Endothelial cell of umbilical vein (primary cell): Measurements from ENCODE around the gene HOXB5.

Source experiments
- EZH2 ChIP-seq: IDR thresholded peaks from 2 replicates; pipeline ENCODE4 v1.6.1; 2012; ENCODE audit warnings: borderline replicate concordance, low read depth, mild to moderate bottlenecking, moderate library complexity, low read length, inconsistent platforms; ENCODE audit not compliant: severe bottlenecking
- POLR2A ChIP-seq: IDR thresholded peaks from 2 replicates; pipeline ENCODE4 v1.6.1; 2012; ENCODE audit warnings: low read depth, mild to moderate bottlenecking, control low read depth, low read length
- POLR2AphosphoS5 ChIP-seq: IDR thresholded peaks from 2 replicates; pipeline ENCODE4 v1.6.1; 2012; ENCODE audit warnings: low read depth, mild to moderate bottlenecking, control low read depth, low read length, moderate library complexity; ENCODE audit not compliant: insufficient read depth
- TF ChIP-seq, protein P1 (sequence below), 2 donors: IDR thresholded peaks; 1 replicate in 1 of 2; 2 replicates in 1 of 2; pipeline ENCODE4 v1.5.1; 2011; ENCODE audit warnings: low read length in 2 of 2, mild to moderate bottlenecking in 2 of 2, moderate library complexity in 2 of 2, control low read depth in 1 of 2, inconsistent platforms in 1 of 2, low read depth in 1 of 2; ENCODE audit not compliant: insufficient read depth in 1 of 2; ENCODE audit errors: extremely low read depth in 1 of 2
- TF ChIP-seq, protein P2 (sequence below): IDR thresholded peaks from 2 replicates; pipeline ENCODE4 v1.6.1; 2011; ENCODE audit not compliant: insufficient read depth, insufficient read length

DNA sequence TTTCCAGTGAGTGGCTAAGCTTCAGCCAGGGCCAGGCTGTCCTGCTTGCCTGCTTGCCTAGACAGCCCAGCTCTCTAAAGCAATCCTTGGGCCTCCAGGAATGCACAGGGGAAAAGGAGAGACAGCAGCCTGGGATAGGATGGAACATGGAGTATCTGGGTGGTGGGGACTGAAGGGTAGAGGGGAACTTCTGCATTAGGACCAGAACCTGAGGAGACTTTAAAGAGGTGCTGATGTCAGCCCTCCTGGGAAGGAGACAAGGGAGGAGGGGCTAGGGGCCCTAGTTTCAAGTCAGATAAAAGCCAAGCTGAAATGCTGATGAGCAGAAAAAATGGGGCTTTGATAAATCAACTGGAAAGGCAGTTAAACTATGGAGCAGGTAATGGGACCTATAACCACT is 15.5 kb upstream of the HOXB5 start:
- TF ChIP-seq, protein P1, sequence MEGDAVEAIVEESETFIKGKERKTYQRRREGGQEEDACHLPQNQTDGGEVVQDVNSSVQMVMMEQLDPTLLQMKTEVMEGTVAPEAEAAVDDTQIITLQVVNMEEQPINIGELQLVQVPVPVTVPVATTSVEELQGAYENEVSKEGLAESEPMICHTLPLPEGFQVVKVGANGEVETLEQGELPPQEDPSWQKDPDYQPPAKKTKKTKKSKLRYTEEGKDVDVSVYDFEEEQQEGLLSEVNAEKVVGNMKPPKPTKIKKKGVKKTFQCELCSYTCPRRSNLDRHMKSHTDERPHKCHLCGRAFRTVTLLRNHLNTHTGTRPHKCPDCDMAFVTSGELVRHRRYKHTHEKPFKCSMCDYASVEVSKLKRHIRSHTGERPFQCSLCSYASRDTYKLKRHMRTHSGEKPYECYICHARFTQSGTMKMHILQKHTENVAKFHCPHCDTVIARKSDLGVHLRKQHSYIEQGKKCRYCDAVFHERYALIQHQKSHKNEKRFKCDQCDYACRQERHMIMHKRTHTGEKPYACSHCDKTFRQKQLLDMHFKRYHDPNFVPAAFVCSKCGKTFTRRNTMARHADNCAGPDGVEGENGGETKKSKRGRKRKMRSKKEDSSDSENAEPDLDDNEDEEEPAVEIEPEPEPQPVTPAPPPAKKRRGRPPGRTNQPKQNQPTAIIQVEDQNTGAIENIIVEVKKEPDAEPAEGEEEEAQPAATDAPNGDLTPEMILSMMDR (IDR thresholded peaks at IDR 0.05; ENCODE audit: extremely low read depth in 1 of 2, insufficient read depth in 1 of 2, low read depth in 1 of 2, low read length in 2 of 2) = no peak
- no peak for TF ChIP-seq POLR2A
- TF ChIP-seq EZH2 = no peak
- TF ChIP-seq, protein P2, sequence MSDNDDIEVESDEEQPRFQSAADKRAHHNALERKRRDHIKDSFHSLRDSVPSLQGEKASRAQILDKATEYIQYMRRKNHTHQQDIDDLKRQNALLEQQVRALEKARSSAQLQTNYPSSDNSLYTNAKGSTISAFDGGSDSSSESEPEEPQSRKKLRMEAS = no peak
- TF ChIP-seq POLR2AphosphoS5 = no peak
